Hepatocyte (in vitro differentiated cells): ENCODE measurements around the gene XPR1. TPM values are rescaled to one million over a fixed set of nuclear protein-coding genes. Genes with fewer than 3 reads are reported as not detected.

Experiments
- DNase-seq: peaks from one replicate; pipeline ENCODE4 v3.0.0-alpha.2; 2016; ENCODE audit warnings: low spot score
- H2AFZ ChIP-seq: fragments of 200-600 bp; sonication (generic); 2 replicates; pipeline ENCODE4 v1.6.0; 2016; ENCODE audit warnings: antibody characterized with exemption, mild to moderate bottlenecking
- H3K27ac ChIP-seq: fragments of 200-600 bp; sonication (generic); 2 replicates; pipeline ENCODE4 v1.5.1; 2016; ENCODE audit warnings: mild to moderate bottlenecking
- H3K27me3 ChIP-seq: fragments of 200-600 bp; sonication (generic); 2 replicates; pipeline ENCODE4 v1.6.1; 2016
- H3K36me3 ChIP-seq: fragments of 200-600 bp; sonication (generic); replicated peaks from 2 replicates; pipeline ENCODE4 v1.5.1; 2016; ENCODE audit warnings: low read depth; ENCODE audit not compliant: insufficient read depth
- H3K4me1 ChIP-seq: fragments of 200-600 bp; sonication (generic); 2 replicates; pipeline ENCODE4 v1.5.1; 2016; ENCODE audit warnings: mild to moderate bottlenecking, moderate library complexity; ENCODE audit not compliant: insufficient read depth
- H3K4me2 ChIP-seq: fragments of 200-600 bp; sonication (generic); 2 replicates; pipeline ENCODE4 v1.6.0; 2016
- H3K4me3 ChIP-seq: fragments of 200-600 bp; sonication (generic); 2 replicates; pipeline ENCODE4 v1.5.1; 2016; ENCODE audit warnings: mild to moderate bottlenecking
- H3K79me2 ChIP-seq: fragments of 200-600 bp; sonication (generic); 2 replicates; pipeline ENCODE4 v1.6.0; 2017; ENCODE audit warnings: mild to moderate bottlenecking
- H3K9me2 ChIP-seq: fragments of 200-600 bp; sonication (generic); replicated peaks from 2 replicates; pipeline ENCODE4 v1.6.0; 2017; ENCODE audit warnings: mild to moderate bottlenecking; ENCODE audit not compliant: insufficient read depth
- H3K9me3 ChIP-seq: fragments of 200-600 bp; sonication (generic); 2 replicates; pipeline ENCODE4 v1.5.1; 2016; ENCODE audit warnings: low read depth, mild to moderate bottlenecking
- H4K20me1 ChIP-seq: fragments of 200-600 bp; sonication (generic); 2 replicates; pipeline ENCODE4 v1.6.0; 2016; ENCODE audit warnings: mild to moderate bottlenecking; ENCODE audit not compliant: insufficient read depth, poor library complexity, severe bottlenecking
- CTCF ChIP-seq: fragments of 200-600 bp; sonication (generic); IDR thresholded peaks from 2 replicates; pipeline ENCODE4 v1.5.1; 2016; ENCODE audit warnings: antibody characterized with exemption, mild to moderate bottlenecking; ENCODE audit not compliant: poor library complexity
- EZH2 ChIP-seq: fragments of 200-600 bp; sonication (generic); IDR thresholded peaks from 2 replicates; pipeline ENCODE4 v1.6.1; 2016; ENCODE audit warnings: antibody characterized with exemption, mild to moderate bottlenecking, borderline replicate concordance
- EZH2phosphoT487 ChIP-seq: fragments of 200-600 bp; sonication (generic); IDR thresholded peaks from one replicate; pipeline ENCODE4 v1.6.1; 2018; ENCODE audit warnings: antibody characterized with exemption, mild to moderate bottlenecking, low read depth, moderate library complexity; ENCODE audit not compliant: unreplicated experiment, severe bottlenecking
- WGBS: methylation state at CpG from one replicate; pipeline ENCODE4 v1.1.6; 2016; ENCODE audit warnings: low lambda C conversion rate; ENCODE audit errors: missing lambda C conversion rate; 5-methylcytosine and 5-hydroxymethylcytosine counted together
- polyA plus RNA-seq: library from polyadenylated mRNA; unstranded; fragments of >200 nt; fragmentation: Nextera tagmentation; extraction: Ambion mirVana; gene quantifications from 2 replicates; pipeline ENCODE4 v1.2.1, GENCODE V29; 2016
- total RNA-seq: library from RNA; depleted of rRNA; stranded (reverse); fragments of >200 nt; gene quantifications from 2 replicates; pipeline ENCODE4 v1.2.3, GENCODE V29; 2014

Gene XPR1
- total and polyA plus RNA-seq, 2 experiments from 2014 or later, result 18.2 to 41.5 TPM

GRCh38 chr1:180841415-180841814 is 209.6 kb downstream of the XPR1 start:
- Histone ChIP-seq H3K27ac (no peak overlapping the region), H3K27me3 (no peaks in the 10 kb centered on the region), H3K4me2 (no peak overlapping the region), H3K4me1 (no peaks in the 10 kb centered on the region), H4K20me1 (no peaks in the 10 kb centered on the region), H3K9me2 (no peaks in the 10 kb centered on the region), H3K36me3 (no peaks in the 10 kb centered on the region), H3K9me3 (no peaks in the 10 kb centered on the region), H3K79me2 (no peaks in the 10 kb centered on the region), H2AFZ (no peak overlapping the region), H3K4me3 (no peak overlapping the region)
- WGBS, result 90% methylated on average over 3 of the region's 3 CpGs
- TF ChIP-seq CTCF (no peak), EZH2 (no peak), EZH2phosphoT487 (no peak)
- DNase-seq, result no peak

- 44% methylated on average over 1 of the region's 1 CpG for WGBS
- no peaks in the 10 kb centered on the region for H3K4me1 ChIP-seq
- H3K36me3 ChIP-seq, result no peaks in the 10 kb centered on the region
- no peak overlapping the region for H3K4me2 ChIP-seq
- H3K9me2 ChIP-seq, result no peaks in the 10 kb centered on the region
- H3K79me2 ChIP-seq, result no peaks in the 10 kb centered on the region
- no peak overlapping the region for H2AFZ ChIP-seq
- no peak overlapping the region for H3K27ac ChIP-seq
- no peaks in the 10 kb centered on the region for H3K9me3 ChIP-seq
- H3K27me3 ChIP-seq, result no peaks in the 10 kb centered on the region
- no peak for DNase-seq
- H3K4me3 ChIP-seq, result no peak overlapping the region
- H4K20me1 ChIP-seq, result no peaks in the 10 kb centered on the region
- no peak for TF ChIP-seq CTCF
- no peak for TF ChIP-seq EZH2
- TF ChIP-seq EZH2phosphoT487, result no peak
These were observed 210.2 kb downstream of the XPR1 start for GRCh38 chr1:180842052-180842451.

- H3K4me3 ChIP-seq, result no peak overlapping the region
- H4K20me1 ChIP-seq, result no peaks in the 10 kb centered on the region
- no peaks in the 10 kb centered on the region for H3K4me1 ChIP-seq
- H3K27ac ChIP-seq, result no peak overlapping the region
- no peak for DNase-seq
- no peaks in the 10 kb centered on the region for H3K27me3 ChIP-seq
- no peaks in the 10 kb centered on the region for H3K9me3 ChIP-seq
- no peak overlapping the region for H3K4me2 ChIP-seq
- TF ChIP-seq EZH2phosphoT487 (no peak), CTCF (no peak), EZH2 (no peak)
- WGBS, result 78% methylated on average over 5 of the region's 5 CpGs
- no peak overlapping the region for H2AFZ ChIP-seq
- no peaks in the 10 kb centered on the region for H3K79me2 ChIP-seq
- H3K36me3 ChIP-seq, result no peaks in the 10 kb centered on the region
- no peaks in the 10 kb centered on the region for H3K9me2 ChIP-seq
These were observed 210.9 kb downstream of the XPR1 start for GRCh38 chr1:180842491-180843275.
